ENCODE results near the gene SLIT3.
A peak's percentile ranks its signal among the peaks of the same experiment; 100 is the strongest.

SLIT3 gene

DNA sequence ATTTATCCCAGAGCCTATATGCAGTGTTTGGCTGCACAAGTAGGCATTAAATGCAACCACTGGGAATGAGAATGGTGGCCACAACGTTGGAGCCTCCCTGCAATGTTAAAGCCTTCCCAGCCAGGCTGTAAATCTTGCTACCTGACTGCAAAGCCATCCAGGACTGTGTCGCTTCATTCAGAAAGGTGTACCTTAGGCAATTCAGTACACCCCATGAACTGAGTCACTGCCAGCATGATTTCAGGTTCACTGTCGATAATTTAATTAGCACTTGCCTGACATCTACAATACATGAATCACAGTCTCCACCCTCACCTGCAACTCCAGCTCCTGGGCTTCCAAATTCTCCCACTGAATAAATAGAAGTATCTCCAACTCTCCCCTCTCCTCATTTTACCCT is 108.4 kb downstream of the SLIT3 start:
- Mint-ChIP-seq H3K4me1 (no peaks in the 10 kb centered on the region), H3K4me3 (no peak overlapping the region), H3K9me3 (no peaks in the 10 kb centered on the region), H3K27ac (no peak overlapping the region), H3K36me3 (ENCODE audit: low read depth) (peaks cover 4% of the 10 kb centered on the region), H3K27me3 (ENCODE audit: low read depth) (peaks cover 8% of the 10 kb centered on the region)
- TF ChIP-seq, protein P1, sequence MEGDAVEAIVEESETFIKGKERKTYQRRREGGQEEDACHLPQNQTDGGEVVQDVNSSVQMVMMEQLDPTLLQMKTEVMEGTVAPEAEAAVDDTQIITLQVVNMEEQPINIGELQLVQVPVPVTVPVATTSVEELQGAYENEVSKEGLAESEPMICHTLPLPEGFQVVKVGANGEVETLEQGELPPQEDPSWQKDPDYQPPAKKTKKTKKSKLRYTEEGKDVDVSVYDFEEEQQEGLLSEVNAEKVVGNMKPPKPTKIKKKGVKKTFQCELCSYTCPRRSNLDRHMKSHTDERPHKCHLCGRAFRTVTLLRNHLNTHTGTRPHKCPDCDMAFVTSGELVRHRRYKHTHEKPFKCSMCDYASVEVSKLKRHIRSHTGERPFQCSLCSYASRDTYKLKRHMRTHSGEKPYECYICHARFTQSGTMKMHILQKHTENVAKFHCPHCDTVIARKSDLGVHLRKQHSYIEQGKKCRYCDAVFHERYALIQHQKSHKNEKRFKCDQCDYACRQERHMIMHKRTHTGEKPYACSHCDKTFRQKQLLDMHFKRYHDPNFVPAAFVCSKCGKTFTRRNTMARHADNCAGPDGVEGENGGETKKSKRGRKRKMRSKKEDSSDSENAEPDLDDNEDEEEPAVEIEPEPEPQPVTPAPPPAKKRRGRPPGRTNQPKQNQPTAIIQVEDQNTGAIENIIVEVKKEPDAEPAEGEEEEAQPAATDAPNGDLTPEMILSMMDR (IDR thresholded peaks at IDR 0.05; ENCODE audit: unreplicated experiment in 3 of 3) = no peak

DNA sequence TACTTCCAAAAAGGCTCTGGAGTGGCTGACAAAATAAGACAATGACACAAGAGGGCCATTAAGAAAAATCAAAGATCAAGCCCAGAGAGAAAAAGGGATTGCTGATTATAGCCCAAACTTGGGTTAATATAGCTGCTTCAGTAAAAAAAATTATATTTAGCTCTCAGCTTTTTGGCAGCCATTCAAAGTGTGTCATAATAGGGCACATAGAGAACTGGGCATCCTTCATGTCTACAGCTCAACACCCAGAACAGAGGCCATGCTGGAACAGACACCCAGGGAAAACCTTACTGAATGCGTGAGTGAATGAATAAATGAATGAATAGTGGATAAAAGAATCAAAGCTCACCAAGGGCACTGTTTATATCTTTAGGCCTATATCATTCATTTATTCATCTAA is 110.1 kb downstream of the SLIT3 start:
- Mint-ChIP-seq H3K27me3 (ENCODE audit: low read depth) (peaks cover 8% of the 10 kb centered on the region), H3K27ac (no peak overlapping the region), H3K36me3 (ENCODE audit: low read depth) (no peaks in the 10 kb centered on the region), H3K4me1 (no peaks in the 10 kb centered on the region), H3K4me3 (no peak overlapping the region), H3K9me3 (no peaks in the 10 kb centered on the region)
- TF ChIP-seq, protein P1 (IDR thresholded peaks at IDR 0.05; ENCODE audit: unreplicated experiment in 3 of 3) = no peak

DNA sequence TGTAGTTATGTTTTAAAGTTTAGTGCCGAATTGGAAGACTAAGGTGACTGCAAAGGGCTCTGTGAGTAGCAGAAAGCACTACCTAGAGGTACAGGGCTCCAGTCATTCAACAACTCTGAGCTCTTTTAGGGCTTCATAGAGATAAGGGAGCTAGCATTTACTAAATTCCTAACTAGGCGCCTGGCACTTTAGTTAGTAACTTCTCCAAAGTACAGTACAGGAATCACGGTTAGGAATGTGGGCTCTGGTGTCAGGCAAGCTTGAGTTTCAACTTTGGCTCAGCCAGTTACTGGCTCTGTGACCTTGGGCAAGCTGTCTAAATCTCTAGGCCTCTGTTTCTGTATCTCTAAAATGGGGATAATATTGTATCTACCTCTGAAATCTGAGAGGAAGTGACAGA is 115.3 kb downstream of the SLIT3 start:
- Mint-ChIP-seq H3K4me1 (peaks cover 7% of the 10 kb centered on the region), H3K4me3 (no peak overlapping the region), H3K9me3 (no peaks in the 10 kb centered on the region), H3K36me3 (ENCODE audit: low read depth) (no peaks in the 10 kb centered on the region), H3K27ac (no peak overlapping the region), H3K27me3 (ENCODE audit: low read depth) (peaks cover 11% of the 10 kb centered on the region)
- TF ChIP-seq, protein P1 (IDR thresholded peaks at IDR 0.05; ENCODE audit: unreplicated experiment in 3 of 3) = no peak

DNA sequence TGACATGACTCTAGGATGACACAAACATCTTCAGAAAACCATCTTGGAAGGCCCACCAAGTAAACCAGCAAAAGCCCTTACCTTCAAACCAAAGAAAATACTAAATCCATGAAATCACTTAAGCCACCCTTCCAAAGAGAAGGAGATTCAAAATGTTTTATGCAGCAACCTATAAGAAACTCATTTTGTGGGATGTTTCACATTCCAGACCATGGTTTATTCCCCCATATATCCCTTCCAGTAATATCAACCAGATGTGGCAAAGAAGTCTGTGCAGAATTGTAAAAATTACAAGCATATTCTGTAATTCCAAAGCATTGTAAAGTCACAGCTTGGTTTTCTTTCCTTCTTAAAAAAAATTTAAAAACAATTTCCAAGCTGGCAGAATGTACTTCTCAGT is 117.4 kb downstream of the SLIT3 start:
- TF ChIP-seq, protein P1 (IDR thresholded peaks at IDR 0.05; ENCODE audit: unreplicated experiment in 3 of 3) = no peak
- Mint-ChIP-seq H3K27ac (peak overlapping the region in 2 of 3 experiments; percentile 30 to 40), H3K9me3 (no peaks in the 10 kb centered on the region), H3K4me3 (no peak overlapping the region), H3K4me1 (peaks cover 7% of the 10 kb centered on the region), H3K27me3 (ENCODE audit: low read depth) (peaks cover 9% of the 10 kb centered on the region), H3K36me3 (ENCODE audit: low read depth) (no peaks in the 10 kb centered on the region)

DNA sequence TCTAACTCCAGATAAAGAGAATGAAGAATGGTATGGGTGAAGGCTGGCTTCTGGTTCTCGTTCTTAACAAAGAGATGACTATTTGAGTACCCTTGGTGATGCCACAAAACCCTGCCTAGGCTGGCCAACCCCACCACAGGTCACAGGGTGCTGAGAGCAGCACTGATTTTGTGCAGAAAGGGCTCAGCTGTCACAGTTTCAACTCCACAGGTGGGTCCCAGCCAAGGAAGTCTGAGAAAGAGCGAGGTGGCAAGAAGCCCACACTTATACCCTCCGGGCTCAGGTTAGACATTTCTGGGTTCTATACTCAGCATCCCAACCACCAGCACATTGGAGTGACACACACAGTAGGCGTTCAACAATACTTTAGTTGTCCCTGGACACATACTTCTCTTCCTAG is 118.1 kb downstream of the SLIT3 start:
- Mint-ChIP-seq H3K36me3 (ENCODE audit: low read depth) (no peaks in the 10 kb centered on the region), H3K27me3 (ENCODE audit: low read depth) (peaks cover 5% of the 10 kb centered on the region), H3K4me1 (peaks cover 7% of the 10 kb centered on the region), H3K9me3 (no peaks in the 10 kb centered on the region), H3K27ac (no peak overlapping the region), H3K4me3 (no peak overlapping the region)
- TF ChIP-seq, protein P1 (IDR thresholded peaks at IDR 0.05; ENCODE audit: unreplicated experiment in 3 of 3) = no peak

DNA sequence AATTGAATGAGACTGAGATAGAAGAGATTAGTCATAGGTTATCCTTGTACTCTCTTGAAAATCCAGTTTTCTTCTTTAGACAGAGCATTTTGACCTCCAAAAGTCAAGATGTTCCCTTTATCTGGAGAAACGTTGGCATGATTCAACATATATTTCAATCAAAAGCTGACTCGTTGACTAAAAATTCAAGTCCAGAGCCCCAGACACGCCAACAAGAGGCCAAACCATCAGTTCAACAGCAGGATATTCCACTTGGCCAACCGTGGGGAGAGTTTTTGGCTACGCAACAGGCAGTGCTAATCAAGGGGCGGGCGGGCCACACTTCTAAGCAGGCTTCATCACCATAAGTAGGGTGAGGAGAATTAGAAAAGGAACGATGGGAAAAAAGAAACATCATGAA is 119.1 kb downstream of the SLIT3 start:
- Mint-ChIP-seq H3K27me3 (ENCODE audit: low read depth) (peaks cover 5% of the 10 kb centered on the region), H3K27ac (no peak overlapping the region), H3K4me1 (peaks cover 7% of the 10 kb centered on the region), H3K9me3 (no peaks in the 10 kb centered on the region), H3K36me3 (ENCODE audit: low read depth) (no peaks in the 10 kb centered on the region), H3K4me3 (no peak overlapping the region)
- TF ChIP-seq, protein P1 (IDR thresholded peaks at IDR 0.05; ENCODE audit: unreplicated experiment in 3 of 3) = no peak

Measured in nephron (organoid).